Skeletal muscle satellite cell (primary cell): Measurements from ENCODE around the gene MMP14.
"Not testable (repeated sequence)": the region's sequence is repeated elsewhere in the genome, so short reads cannot be mapped to it uniquely, and the experiment has no call there.

Experiments used
- H3K27me3 ChIP-seq: 2 replicates; pipeline ENCODE4 v1.7.0; 2013; ENCODE audit warnings: low read length; ENCODE audit not compliant: control insufficient read depth, insufficient read depth
- H3K36me3 ChIP-seq: 2 replicates; pipeline ENCODE4 v1.7.0; 2013; ENCODE audit warnings: mild to moderate bottlenecking, control low read depth, low read length; ENCODE audit not compliant: insufficient read depth
- H3K4me1 ChIP-seq: 2 replicates; pipeline ENCODE4 v1.7.0; 2013; ENCODE audit warnings: low read length; ENCODE audit not compliant: control insufficient read depth, insufficient read depth
- H3K4me2 ChIP-seq: 2 replicates; pipeline ENCODE4 v1.7.0; 2013; ENCODE audit warnings: mild to moderate bottlenecking, low read length
- H3K4me3 ChIP-seq: 2 replicates; pipeline ENCODE4 v1.7.0; 2013; ENCODE audit warnings: low read length
- H3K9ac ChIP-seq: 2 replicates; pipeline ENCODE4 v1.7.0; 2013; ENCODE audit warnings: mild to moderate bottlenecking, low read depth, low read length, moderate library complexity
- H3K9me3 ChIP-seq: replicated peaks from 2 replicates; pipeline ENCODE4 v1.7.0; 2013; ENCODE audit warnings: mild to moderate bottlenecking, control low read depth, low read length

Gene MMP14

GRCh38 chr14:22845821-22846625 lies 9.6 kb downstream of the MMP14 start:
- Histone ChIP-seq H3K27me3 (no peaks in the 10 kb centered on the region), H3K4me3 (no peak overlapping the region), H3K9ac (peak overlapping the region; percentile 42), H3K4me2 (no peak overlapping the region), H3K4me1 (peaks cover 49% of the 10 kb centered on the region), H3K36me3 (peaks cover 61% of the 10 kb centered on the region), H3K9me3 (no peaks in the 10 kb centered on the region)

- Histone ChIP-seq H3K9ac (peak overlapping the region; percentile 42), H3K36me3 (peaks cover 53% of the 10 kb centered on the region)
Observed at GRCh38 chr14:22846811-22847307, 10.5 kb downstream of the MMP14 start.

GRCh38 chr14:22847661-22848341 lies 11.4 kb downstream of the MMP14 start:
- Histone ChIP-seq H3K27me3 (no peaks in the 10 kb centered on the region), H3K4me3 (peak overlapping the region; percentile 13), H3K4me1 (peaks cover 67% of the 10 kb centered on the region), H3K4me2 (peak overlapping the region; percentile 55), H3K9me3 (no peaks in the 10 kb centered on the region), H3K36me3 (peaks cover 43% of the 10 kb centered on the region), H3K9ac (peak overlapping the region; percentile 76)

More at GRCh38 chr14:22846811-22847307, 10.5 kb downstream of the MMP14 start:
- Histone ChIP-seq H3K4me2 (no peak overlapping the region), H3K27me3 (no peaks in the 10 kb centered on the region), H3K4me1 (peaks cover 57% of the 10 kb centered on the region), H3K4me3 (no peak overlapping the region), H3K9me3 (no peaks in the 10 kb centered on the region)

- H3K36me3 ChIP-seq: peaks cover 36% of the 10 kb centered on the region
- peak overlapping the region; percentile 55 for H3K4me2 ChIP-seq
- peak overlapping the region; percentile 13 for H3K4me3 ChIP-seq
- H3K27me3 ChIP-seq: no peaks in the 10 kb centered on the region
- H3K9me3 ChIP-seq: no peaks in the 10 kb centered on the region
- H3K9ac ChIP-seq: peak overlapping the region; percentile 76
- H3K4me1 ChIP-seq: peaks cover 72% of the 10 kb centered on the region
Observed at GRCh38 chr14:22848351-22849164, 12.2 kb downstream of the MMP14 start.

GRCh38 chr14:22849212-22849819 lies 12.9 kb downstream of the MMP14 start:
- Histone ChIP-seq H3K27me3 (no peaks in the 10 kb centered on the region), H3K4me3 (no peak overlapping the region), H3K36me3 (peaks cover 31% of the 10 kb centered on the region), H3K9ac (peak overlapping the region; percentile 76), H3K4me1 (peaks cover 72% of the 10 kb centered on the region), H3K9me3 (no peaks in the 10 kb centered on the region), H3K4me2 (peak overlapping the region; percentile 55)

GRCh38 chr14:22850944-22851764 lies 14.8 kb downstream of the MMP14 start:
- peak overlapping the region; percentile 80 for H3K4me2 ChIP-seq
- peak overlapping the region; percentile 88 for H3K9ac ChIP-seq
- no peaks in the 10 kb centered on the region for H3K27me3 ChIP-seq
- H3K36me3 ChIP-seq: peaks cover 14% of the 10 kb centered on the region
- H3K4me3 ChIP-seq: peak overlapping the region; percentile 58
- H3K4me1 ChIP-seq: peaks cover 68% of the 10 kb centered on the region
- no peaks in the 10 kb centered on the region for H3K9me3 ChIP-seq

GRCh38 chr14:22852178-22852577 lies 15.8 kb downstream of the MMP14 start:
- not testable (repeated sequence) for H3K4me2 ChIP-seq, H3K36me3 ChIP-seq, H3K4me3 ChIP-seq, H3K27me3 ChIP-seq, H3K9me3 ChIP-seq
- Histone ChIP-seq H3K4me1 (peaks cover 58% of the 10 kb centered on the region), H3K9ac (peak overlapping the region; percentile 88)

- Histone ChIP-seq H3K4me3 (no peak overlapping the region), H3K36me3 (peaks cover 5% of the 10 kb centered on the region), H3K27me3 (no peaks in the 10 kb centered on the region), H3K4me2 (peak overlapping the region; percentile 95), H3K9ac (peak overlapping the region; percentile 88), H3K4me1 (peaks cover 57% of the 10 kb centered on the region), H3K9me3 (no peaks in the 10 kb centered on the region)
Observed at GRCh38 chr14:22852599-22852939, 16.2 kb downstream of the MMP14 start.

- peak overlapping the region; percentile 88 for H3K9ac ChIP-seq
- H3K4me1 ChIP-seq: peaks cover 51% of the 10 kb centered on the region
- peak overlapping the region; percentile 95 for H3K4me2 ChIP-seq
- no peaks in the 10 kb centered on the region for H3K36me3 ChIP-seq
- no peaks in the 10 kb centered on the region for H3K9me3 ChIP-seq
- no peaks in the 10 kb centered on the region for H3K27me3 ChIP-seq
- peak overlapping the region; percentile 71 for H3K4me3 ChIP-seq
Observed at GRCh38 chr14:22852940-22853767, 16.8 kb downstream of the MMP14 start.

- not testable (repeated sequence) for H3K36me3 ChIP-seq, H3K9ac ChIP-seq, H3K9me3 ChIP-seq, H3K4me3 ChIP-seq, H3K4me2 ChIP-seq, H3K27me3 ChIP-seq
- peaks cover 40% of the 10 kb centered on the region for H3K4me1 ChIP-seq
Observed at GRCh38 chr14:22854296-22854695, 17.9 kb downstream of the MMP14 start.
